ENCODE results near the gene SLC1A3. TPM values are rescaled to one million over a fixed set of nuclear protein-coding genes. Genes with fewer than 3 reads are reported as not detected.

The SLC1A3 gene
- total RNA-seq, 1 donor from 2014 or later, result under 0.01 TPM

- DNase-seq, result no peak
Measured at GRCh38 chr5:36658038-36658756, 51.8 kb downstream of the SLC1A3 start.

GRCh38 chr5:36659411-36659810 is 53.0 kb downstream of the SLC1A3 start:
- DNase-seq, result no peak

GRCh38 chr5:36660397-36661049 is 54.1 kb downstream of the SLC1A3 start:
- DNase-seq, result no peak

GRCh38 chr5:36661456-36662220 is 55.2 kb downstream of the SLC1A3 start:
- DNase-seq, result no peak

GRCh38 chr5:36662291-36662851 is 56.0 kb downstream of the SLC1A3 start:
- no peak for DNase-seq

- DNase-seq, result no peak
Measured at GRCh38 chr5:36664766-36665165, 58.4 kb downstream of the SLC1A3 start.

GRCh38 chr5:36665628-36666027 is 59.2 kb downstream of the SLC1A3 start:
- DNase-seq, result no peak

GRCh38 chr5:36666274-36666673 is 59.9 kb downstream of the SLC1A3 start:
- DNase-seq, result no peak

GRCh38 chr5:36666986-36667385 is 60.6 kb downstream of the SLC1A3 start:
- DNase-seq, result no peak

- DNase-seq, result no peak
Measured at GRCh38 chr5:36667824-36668223, 61.4 kb downstream of the SLC1A3 start.

GRCh38 chr5:36669015-36669651 is 62.7 kb downstream of the SLC1A3 start:
- no peak for DNase-seq

GRCh38 chr5:36670548-36670947 is 64.1 kb downstream of the SLC1A3 start:
- DNase-seq, result no peak

GRCh38 chr5:36675282-36675681 is 68.9 kb downstream of the SLC1A3 start:
- no peak for DNase-seq

- no peak for DNase-seq
Measured at GRCh38 chr5:36679221-36679989, 73.0 kb downstream of the SLC1A3 start.

- no peak for DNase-seq
Measured at GRCh38 chr5:36680066-36680465, 73.7 kb downstream of the SLC1A3 start.

- no peak for DNase-seq
Measured at GRCh38 chr5:36681711-36682110, 75.3 kb downstream of the SLC1A3 start.

- no peak for DNase-seq
Measured at GRCh38 chr5:36682499-36682898, 76.1 kb downstream of the SLC1A3 start.

GRCh38 chr5:36683821-36684434 is 77.5 kb downstream of the SLC1A3 start:
- DNase-seq, result no peak

GRCh38 chr5:36685631-36686288 is 79.4 kb downstream of the SLC1A3 start:
- no peak for DNase-seq

GRCh38 chr5:36686881-36687280 is 80.5 kb downstream of the SLC1A3 start:
- no peak for DNase-seq

GRCh38 chr5:36688722-36689121 is 82.3 kb downstream of the SLC1A3 start:
- peak; percentile 41 for DNase-seq
